ENCODE measurements around the gene EHBP1L1.

Gene EHBP1L1

GRCh38 chr11:65559951-65560537, 15.8 kb upstream of the EHBP1L1 start:
- no peak for TF ChIP-seq CTCF (IDR thresholded peaks at IDR 0.05)

- TF ChIP-seq CTCF (IDR thresholded peaks at IDR 0.05): no peak
Observed at GRCh38 chr11:65560555-65561418, 15.1 kb upstream of the EHBP1L1 start.

- no peak for TF ChIP-seq CTCF (IDR thresholded peaks at IDR 0.05)
Observed at GRCh38 chr11:65562020-65562419, 13.8 kb upstream of the EHBP1L1 start.

- no peak for TF ChIP-seq CTCF (IDR thresholded peaks at IDR 0.05)
Observed at GRCh38 chr11:65562788-65563187, 13.1 kb upstream of the EHBP1L1 start.

- no peak for TF ChIP-seq CTCF (IDR thresholded peaks at IDR 0.05)
Observed at GRCh38 chr11:65563601-65564000, 12.3 kb upstream of the EHBP1L1 start.

GRCh38 chr11:65565624-65566453, 10.0 kb upstream of the EHBP1L1 start:
- TF ChIP-seq CTCF (IDR thresholded peaks at IDR 0.05): no peak

GRCh38 chr11:65569164-65569972, 6.5 kb upstream of the EHBP1L1 start:
- no peak for TF ChIP-seq CTCF (IDR thresholded peaks at IDR 0.05)

All from LNCAP (cell line).